Measurements from ENCODE around the gene DDX42.
A peak's percentile ranks its signal among the peaks of the same experiment; 100 is the strongest.
"Not testable (repeated sequence)": the region's sequence is repeated elsewhere in the genome, so short reads cannot be mapped to it uniquely, and the experiment has no call there.

The DDX42 gene

GRCh38 chr17:63841350-63842172, 67.6 kb downstream of the DDX42 start:
- DNase-seq: peak; percentile 62

GRCh38 chr17:63842173-63842539, 68.2 kb downstream of the DDX42 start:
- DNase-seq: peak; percentile 82

- peak; percentile 100 for DNase-seq
Observed at GRCh38 chr17:63842540-63843386, 68.8 kb downstream of the DDX42 start, which contains the start of gene SMARCD2. SMARCD2 (minus strand) TSS chr17:63842685; CDS start chr17:63842674, 11 bp downstream.

DNA sequence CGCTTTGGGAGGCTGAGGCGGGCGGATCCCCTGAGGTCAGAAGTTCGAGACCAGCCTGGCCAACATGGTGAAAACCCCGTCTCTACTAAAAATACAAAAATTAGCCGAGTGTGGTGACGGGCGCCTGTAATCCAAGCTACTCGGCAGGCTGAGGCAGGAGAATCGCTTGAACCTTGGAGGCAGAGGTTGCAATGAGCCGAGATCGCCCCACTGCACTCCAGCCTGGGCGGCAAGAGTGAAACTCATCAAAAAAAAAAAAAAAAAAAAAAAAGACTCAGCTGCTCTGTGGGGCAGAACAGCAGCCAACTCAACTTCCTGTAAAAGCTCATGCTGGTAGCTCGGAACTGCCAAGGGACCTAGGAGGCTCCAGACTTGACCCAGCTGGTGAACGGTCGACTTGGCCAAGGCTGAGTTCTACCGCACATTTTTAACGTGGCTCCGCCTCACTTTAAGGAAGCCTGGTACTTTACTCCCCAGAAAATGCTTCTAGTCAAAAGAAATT, 69.5 kb downstream of the DDX42 start:
- peak; percentile 70 for DNase-seq

DNA sequence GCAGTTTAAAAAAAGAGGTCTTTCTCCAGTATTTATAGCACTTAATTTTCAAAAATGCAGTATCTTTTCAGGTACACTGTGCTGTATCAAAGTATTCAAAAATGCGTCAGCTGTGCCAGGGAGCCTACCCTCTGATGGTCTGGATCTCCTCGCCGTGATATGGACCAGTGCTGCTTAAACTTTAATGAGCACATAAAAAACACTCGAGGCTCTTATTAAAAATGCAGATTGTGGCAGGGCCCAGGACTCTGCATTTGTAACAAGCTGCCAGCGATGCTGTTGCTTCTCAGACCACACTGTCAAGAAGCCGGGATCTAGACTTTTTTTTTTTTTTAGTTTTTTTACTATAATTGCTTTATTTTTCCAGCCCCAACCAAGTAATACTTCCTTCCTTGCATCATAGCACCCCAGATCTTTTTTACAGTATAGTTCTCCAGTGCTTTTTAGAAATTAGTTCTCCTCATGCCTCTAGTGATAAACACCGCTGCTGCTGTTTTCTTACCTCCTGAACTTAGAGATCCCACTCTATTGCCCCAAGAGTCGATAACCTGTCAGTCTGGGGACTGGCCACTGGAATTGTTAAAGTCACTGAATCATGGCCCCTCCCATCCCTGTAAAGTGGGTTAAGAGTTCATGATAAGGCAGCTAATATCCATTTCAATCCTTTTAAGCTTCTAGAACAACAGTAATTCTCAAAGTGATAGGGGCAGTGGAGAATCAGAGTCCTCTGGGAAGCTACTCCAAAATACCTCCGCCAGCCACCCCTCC, 70.1 kb downstream of the DDX42 start:
- no peak for DNase-seq

DNA sequence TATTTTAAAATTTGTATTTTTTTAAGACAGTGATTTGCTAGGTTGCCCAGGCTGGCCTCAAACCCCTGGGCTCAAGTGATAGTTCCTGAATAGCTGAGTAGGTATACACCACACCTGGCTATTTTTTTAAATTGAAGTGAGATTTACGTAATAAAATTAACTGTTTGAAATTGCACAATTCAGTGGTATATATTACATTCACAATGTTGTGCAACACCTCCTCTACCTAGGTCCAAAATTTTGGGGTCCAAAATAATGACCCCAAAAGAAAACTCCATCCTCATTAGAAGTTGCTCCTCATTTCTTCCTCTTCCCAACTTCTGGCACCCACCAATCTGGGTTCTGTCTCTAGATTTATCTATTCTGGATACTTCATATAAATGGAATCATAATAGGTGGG, 71.5 kb downstream of the DDX42 start:
- DNase-seq: no peak

DNA sequence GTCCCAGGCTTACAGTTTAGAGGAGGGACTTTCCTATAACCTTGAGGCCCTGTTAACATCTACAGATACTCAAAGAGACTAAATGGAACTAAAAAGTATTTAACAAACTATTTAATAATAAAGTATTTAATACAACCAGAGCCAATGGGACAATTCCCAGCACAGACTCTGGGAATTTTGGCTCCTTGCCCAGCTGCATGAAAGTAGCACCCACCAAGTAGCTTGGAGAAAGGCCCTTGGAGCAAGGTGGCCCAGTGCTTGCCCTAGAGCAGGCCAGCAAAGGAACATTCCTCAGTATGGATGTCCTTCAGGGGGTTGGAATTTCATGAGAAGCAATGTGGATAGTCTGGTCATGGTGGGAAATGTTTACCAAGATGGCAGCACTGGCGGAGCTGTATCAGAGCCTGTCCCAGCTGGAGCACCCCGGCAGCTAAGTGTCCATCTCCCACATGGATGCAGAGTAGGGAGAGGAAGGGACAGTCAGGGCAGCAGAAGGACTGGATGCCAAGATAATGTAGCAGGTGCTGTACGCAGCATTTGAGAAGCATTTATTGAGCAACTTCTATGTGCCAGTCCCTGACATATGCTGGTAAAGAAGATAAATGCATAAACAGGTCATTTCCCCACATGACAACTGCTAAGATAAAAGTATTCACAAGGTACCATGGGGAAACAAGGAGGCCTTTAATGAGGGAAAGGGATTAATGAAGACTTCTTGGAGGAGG, 73.7 kb downstream of the DDX42 start:
- no peak for DNase-seq

DNA sequence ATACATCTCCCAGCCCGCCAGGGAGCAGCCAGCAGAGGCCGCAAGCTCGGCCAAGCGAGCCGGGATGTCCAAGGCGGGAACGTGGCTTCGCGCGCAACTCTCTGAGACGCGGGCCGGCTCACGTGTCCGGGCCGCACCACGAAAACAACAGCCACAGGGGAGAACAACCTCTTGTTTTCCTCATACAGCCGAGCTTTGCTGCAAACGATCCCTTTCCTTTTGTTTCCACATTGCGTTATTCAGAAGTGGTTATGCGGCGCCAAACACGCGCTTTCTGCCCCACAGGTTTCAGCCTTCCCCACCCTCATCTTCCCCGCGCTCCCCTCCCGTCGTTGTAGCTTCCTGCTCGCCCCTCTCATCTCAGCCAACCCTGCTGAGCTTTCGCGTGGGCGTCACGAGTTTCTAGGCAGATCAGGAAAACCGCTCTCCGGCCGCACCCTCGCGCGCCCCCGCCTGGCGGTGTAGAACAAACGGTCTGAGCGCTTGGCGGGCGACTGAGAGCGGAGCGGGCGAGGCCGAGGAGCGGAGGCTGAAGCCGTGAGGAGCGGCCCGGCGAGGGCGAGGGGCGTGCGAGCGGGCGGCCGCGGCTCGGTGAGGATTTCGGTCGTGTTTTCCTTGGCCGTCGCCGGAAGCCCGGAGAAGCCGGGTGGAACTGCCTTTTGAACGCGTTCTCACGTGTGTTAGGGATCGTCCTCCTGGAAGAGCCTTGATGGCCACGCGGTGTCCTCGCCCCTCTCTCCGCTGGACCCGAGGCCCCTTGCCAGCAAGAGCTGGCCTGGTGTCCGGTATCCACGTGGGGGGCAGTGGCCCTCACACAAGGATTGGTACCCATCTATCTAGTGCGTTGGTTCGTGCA, 75.1 kb downstream of the DDX42 start:
- DNase-seq: peak; percentile 46

- no peak for DNase-seq
Observed at GRCh38 chr17:63850401-63850800, 76.4 kb downstream of the DDX42 start.

GRCh38 chr17:63853260-63853659, 79.3 kb downstream of the DDX42 start:
- no peak for DNase-seq

- no peak for DNase-seq
Observed at GRCh38 chr17:63854709-63855108, 80.7 kb downstream of the DDX42 start.

DNA sequence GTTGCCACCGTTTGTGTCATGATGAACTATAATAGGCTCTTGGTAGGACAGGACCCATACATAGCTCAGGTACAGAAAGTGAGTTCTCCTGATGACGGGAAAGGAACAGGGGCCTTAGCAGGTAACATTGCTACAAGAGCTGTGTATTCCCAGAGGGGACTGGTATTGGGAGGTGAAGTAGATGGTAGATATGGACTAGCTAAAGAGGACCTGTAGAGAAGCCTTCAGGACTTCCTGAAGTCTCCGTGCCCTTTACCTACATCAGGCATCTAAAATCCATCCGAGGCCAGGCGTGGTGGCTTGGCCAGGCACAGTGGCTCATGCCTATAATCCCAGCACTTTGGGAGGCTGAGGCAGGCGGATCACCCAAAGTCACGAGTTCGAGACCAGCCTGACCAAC, 81.2 kb downstream of the DDX42 start:
- DNase-seq: no peak

DNA sequence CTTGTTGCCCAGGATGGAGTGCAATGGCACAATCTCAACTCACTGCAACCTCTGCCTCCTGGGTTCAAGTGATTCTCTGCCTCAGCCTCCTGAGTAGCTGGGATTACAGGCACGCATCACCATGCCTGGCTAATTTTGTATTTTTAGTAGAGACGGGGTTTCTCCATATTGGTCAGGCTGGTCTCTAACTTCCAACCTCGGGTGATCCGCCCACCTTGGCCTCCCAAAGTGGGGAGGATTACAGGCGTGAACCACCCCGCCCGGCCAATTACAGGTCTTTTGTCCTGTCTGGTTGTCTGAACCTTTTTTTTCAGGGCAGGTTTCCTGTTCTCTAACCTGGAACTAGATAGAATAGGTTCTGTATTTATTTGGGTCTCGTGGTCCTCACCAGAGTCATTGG, 82.5 kb downstream of the DDX42 start:
- DNase-seq: not testable (repeated sequence)

DNA sequence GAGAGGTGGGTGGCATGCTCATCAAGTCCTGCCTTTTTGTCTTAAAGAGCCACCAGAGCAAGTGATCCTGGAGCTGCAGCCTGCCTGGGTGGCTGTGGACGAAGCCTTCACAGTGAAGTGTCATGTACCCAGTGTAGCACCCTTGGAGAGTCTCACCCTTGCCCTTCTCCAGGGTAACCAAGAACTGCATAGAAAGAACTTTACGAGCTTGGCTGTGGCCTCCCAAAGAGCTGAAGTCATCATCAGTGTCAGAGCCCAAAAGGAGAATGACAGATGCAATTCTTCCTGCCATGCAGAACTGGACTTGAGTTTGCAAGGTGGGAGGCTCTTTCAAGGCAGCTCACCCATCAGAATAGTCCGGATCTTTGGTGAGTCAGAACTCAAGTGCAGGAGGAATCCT, 85.3 kb downstream of the DDX42 start:
- no peak for DNase-seq

- DNase-seq: not testable (repeated sequence)
Observed at GRCh38 chr17:63866625-63867024, 92.7 kb downstream of the DDX42 start.
